Erythroblast (primary cell): ENCODE measurements around the gene CAPN5.

ENCODE experiments used
- GATA1 ChIP-seq: IDR thresholded peaks from 2 replicates; pipeline ENCODE4 v1.6.1; 2011; ENCODE audit warnings: low read depth, mild to moderate bottlenecking, control low read depth, low read length, moderate library complexity
- POLR2A ChIP-seq: IDR thresholded peaks from 2 replicates; pipeline ENCODE4 v1.6.1; 2011; ENCODE audit warnings: mild to moderate bottlenecking, low read length

DNA sequence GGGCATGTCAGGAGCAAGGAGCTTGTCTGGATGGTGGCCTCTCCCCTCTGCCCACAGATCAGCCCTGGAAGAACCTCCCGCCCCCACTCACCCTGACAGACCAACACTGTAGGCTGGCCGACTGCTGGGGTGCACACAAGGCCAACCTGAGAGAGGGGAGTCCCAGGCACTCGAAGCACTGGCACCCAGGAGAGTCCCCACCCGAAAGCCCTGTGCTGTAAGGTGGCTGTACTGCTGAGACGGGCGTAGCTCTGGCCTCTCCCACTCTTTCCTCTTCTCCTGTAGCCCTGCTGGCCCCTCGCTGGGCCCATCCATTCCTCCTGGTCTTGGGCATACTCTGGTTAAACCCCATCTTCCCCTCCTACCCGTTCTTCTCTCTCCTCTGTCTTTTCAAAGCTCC is 101.0 kb downstream of the CAPN5 start:
- TF ChIP-seq POLR2A (no peak), GATA1 (no peak)
